HG02970 (cell line): Measurements from ENCODE around the gene ACAA1.
"Not testable (repeated sequence)": the region's sequence is repeated elsewhere in the genome, so short reads cannot be mapped to it uniquely, and the experiment has no call there.

Experiments
- ATAC-seq: cut with Tn5 transposase; IDR thresholded peaks from one replicate; pipeline ENCODE4 v1.9.1; 2021; ENCODE audit warnings: mild to moderate bottlenecking, moderate library complexity, moderate number of reproducible peaks; ENCODE audit not compliant: unreplicated experiment, low FRiP score

Gene ACAA1

GRCh38 chr3:38084334-38085310 lies 52.3 kb downstream of the ACAA1 start:
- no peak for ATAC-seq

GRCh38 chr3:38083871-38084333 lies 53.0 kb downstream of the ACAA1 start:
- ATAC-seq = no peak

GRCh38 chr3:38083254-38083653 lies 53.7 kb downstream of the ACAA1 start:
- ATAC-seq = not testable (repeated sequence)

- ATAC-seq = not testable (repeated sequence)
Measured at GRCh38 chr3:38082296-38082695, 54.6 kb downstream of the ACAA1 start.

GRCh38 chr3:38077073-38077472 lies 59.9 kb downstream of the ACAA1 start:
- not testable (repeated sequence) for ATAC-seq
